CD4-positive, alpha-beta T cell treated with Interleukin-4 for 4 hours (primary cell): Measurements from ENCODE around the gene NCK1.

Experiments used
- DNase-seq: peaks from one replicate; pipeline ENCODE4 v3.0.0-alpha.2; 2020

The NCK1 gene

DNA sequence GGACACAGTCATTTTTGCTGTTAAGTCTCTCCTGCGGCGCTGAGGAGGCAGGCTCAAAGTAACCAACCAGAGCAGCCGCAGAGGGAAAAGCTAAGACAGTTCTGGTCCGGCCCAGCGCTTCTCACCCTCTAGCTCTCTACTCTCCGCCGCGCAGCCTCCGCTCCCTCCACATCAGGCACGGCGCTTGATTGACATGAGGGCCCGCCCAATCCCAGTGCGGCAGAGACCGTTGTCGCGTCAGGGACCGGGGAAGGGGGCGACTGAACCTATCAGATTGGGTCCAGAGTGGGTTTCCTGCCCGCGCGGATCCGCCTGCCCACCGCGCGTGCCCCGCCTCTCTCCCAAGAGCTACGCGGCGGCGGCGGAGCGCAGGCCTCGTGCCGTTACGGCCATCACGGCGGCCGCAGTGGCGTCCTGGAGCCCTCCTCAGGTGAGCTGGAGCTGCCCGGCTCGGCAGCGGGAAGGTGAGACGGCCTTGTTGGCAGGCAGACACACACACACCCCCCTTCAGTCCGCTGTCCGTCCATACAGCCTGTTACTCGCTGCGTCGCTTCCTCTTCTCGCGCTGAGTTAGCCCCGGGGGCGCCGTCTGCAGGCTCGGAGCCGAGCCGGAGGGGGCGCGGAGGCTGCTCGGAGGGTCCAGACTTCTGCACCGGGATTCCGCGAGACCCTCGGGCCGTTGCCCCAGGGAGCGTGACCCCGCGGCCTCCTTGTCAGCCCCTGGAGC, at the start of gene NCK1:
Gene NCK1, plus strand, starts transcription at position 319 of the 727 bp plus-strand sequence. CDS start 65,794 bp downstream, outside the sequence.
- peak; percentile 99 for DNase-seq

- DNase-seq = no peak
Measured at GRCh38 chr3:136817448-136817847, 44.6 kb upstream of the NCK1 start.

DNA sequence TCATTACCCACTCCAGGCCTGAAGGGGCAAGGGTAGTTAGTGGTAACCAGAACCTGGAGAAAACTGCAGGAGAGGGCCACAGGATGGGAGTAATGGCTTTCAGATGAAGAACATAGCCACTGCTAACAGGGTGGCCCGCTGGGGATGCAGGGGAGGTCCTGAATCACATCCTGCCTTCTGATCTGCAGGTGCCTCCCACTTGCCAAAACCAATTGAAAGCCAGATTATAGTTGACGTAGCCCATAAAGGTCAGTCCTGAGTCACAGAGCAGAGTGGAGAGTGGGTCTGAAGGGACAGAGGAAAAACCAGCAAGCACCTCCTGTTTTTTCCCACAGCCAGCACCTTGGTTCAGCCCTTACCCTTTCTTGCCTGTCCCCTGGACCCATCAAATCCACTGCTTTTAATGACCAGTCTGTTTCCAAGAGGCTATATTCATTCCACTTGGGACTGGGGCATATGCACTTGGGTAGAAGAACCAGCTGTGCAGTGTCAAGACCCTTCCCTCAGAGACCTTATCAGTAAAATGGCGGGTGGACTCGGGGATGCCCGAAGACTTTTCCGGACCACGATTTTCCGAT, 43.7 kb upstream of the NCK1 start:
- DNase-seq = peak; percentile 32

DNA sequence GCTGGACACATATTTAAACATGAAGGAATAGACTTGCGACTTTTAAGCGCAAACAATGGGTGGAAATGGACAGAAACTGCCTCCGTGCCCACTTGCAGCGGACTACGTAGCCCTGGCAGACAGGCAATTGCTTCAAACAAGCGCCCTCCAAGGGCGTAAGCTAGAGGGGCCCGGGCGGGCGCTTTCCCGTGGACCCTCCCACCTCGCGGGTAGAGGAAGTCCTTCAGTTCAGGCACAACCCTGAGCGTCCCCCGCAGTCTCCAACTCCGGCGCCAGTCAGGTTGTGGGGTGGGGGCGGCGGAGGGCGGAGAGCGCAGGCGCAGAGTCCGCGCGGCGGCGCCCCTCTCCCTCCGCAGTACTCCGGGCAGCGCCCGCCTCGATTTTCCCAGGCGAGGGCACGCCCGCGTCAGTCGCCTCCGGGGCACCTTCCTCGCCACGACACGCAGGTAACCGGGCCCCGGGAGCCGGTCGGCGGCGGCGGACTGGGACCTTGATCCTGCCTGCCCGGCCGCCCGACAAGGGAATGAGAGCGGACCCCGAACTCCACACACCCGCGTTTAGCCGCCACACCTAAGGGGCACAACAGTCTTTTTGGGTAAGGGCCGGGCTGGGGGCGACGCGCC, 43.1 kb upstream of the NCK1 start, which contains the start of gene SLC35G2:
Gene SLC35G2, plus strand, starts transcription at position 358 of the 623 bp plus-strand sequence. CDS start 35,335 bp downstream, outside the sequence.
- DNase-seq = peak; percentile 21

DNA sequence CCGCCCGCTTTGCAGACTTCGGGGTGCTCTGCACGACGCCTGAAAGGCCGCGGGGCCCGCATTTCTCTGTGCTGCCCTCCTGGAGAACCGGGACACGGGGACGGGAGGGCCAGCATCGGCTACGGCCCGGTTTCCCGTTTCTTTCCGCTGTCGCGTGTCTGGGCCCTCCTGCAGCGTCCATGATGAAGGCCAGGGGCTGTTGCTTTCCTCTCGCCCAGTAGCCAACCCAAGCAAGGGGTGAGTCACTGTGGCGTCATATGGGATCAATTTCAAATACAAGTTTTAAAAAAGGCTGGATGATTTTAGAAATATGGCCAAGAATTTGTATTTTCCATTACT, 42.6 kb upstream of the NCK1 start:
- DNase-seq = no peak

DNA sequence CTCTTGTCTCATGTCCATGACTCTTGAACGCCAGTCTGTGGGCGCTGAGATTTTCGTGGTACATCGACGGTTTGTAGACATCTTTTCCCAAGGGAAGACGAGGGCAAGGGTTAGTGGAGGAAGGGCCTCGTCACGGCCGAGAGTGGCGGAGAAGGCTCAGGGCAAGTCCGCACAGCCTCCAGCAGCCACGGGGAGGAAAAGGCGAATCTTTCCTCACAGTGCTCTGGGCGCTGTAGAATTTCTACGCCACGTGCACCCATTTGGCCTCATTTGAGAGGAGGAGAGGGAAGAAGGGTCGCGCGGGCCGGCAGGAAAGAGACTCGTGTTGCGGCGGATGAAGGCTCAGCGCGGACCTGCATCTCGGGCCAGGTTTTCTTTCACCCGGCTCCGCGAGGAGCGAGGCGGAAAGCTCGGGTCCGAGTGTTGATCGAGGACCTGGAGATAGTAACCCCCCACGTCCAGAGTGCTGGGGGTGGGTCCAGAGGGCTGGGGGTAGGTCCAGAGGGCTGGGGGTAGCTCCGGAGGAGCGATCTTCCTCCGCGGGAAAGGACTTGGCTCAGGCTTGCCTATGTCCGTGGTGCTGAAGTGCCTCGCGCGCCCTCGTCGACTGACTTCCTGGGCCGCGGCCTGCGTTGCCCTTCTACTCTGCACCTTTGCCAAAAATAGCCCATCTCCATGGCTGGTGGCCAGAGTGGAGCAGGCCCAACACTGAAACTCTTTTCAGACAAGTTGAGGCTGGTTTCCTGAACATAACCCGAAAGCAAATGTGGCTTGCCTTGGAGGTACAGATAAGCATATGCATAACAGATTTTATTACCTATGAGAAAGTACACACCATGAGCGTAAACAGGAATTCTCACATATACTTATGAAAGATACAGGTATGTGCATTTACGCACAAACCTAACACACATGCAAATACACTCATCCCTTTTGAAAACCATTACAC, 42.0 kb upstream of the NCK1 start:
- DNase-seq = peak; percentile 22

GRCh38 chr3:136831461-136831860, 30.5 kb upstream of the NCK1 start:
- no peak for DNase-seq

GRCh38 chr3:136835089-136835812, 26.8 kb upstream of the NCK1 start:
- DNase-seq = no peak

- DNase-seq = no peak
Measured at GRCh38 chr3:136835813-136836510, 26.0 kb upstream of the NCK1 start.

DNA sequence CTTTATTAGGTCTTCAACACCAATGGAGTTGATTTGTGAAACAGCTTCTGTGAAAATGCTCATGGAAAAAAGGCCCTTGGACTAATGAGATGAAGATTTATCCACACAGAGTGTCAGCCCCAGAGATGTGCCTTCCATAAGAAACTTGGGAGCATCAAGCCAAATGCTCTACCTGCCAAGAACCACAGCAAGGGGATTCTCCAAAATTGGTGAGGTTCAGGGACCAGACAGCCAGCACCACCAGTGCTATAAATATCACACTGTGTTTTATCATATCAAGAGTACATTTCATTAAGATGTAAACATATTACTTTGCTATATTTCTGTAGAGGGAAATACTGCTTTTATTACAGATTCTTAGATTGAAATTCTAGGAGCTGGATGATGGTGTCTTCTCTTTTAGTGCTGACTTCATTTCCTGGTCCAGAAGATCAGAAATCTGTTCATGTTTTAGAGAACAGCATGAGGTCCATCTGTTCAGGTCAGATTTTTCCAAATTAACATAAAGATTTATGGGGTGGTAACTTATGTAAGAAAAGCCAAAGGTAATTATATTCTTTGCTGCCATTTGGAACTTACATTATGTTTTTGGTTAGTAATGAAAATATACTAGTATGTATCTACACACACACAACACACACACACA, 25.4 kb upstream of the NCK1 start:
- no peak for DNase-seq

DNA sequence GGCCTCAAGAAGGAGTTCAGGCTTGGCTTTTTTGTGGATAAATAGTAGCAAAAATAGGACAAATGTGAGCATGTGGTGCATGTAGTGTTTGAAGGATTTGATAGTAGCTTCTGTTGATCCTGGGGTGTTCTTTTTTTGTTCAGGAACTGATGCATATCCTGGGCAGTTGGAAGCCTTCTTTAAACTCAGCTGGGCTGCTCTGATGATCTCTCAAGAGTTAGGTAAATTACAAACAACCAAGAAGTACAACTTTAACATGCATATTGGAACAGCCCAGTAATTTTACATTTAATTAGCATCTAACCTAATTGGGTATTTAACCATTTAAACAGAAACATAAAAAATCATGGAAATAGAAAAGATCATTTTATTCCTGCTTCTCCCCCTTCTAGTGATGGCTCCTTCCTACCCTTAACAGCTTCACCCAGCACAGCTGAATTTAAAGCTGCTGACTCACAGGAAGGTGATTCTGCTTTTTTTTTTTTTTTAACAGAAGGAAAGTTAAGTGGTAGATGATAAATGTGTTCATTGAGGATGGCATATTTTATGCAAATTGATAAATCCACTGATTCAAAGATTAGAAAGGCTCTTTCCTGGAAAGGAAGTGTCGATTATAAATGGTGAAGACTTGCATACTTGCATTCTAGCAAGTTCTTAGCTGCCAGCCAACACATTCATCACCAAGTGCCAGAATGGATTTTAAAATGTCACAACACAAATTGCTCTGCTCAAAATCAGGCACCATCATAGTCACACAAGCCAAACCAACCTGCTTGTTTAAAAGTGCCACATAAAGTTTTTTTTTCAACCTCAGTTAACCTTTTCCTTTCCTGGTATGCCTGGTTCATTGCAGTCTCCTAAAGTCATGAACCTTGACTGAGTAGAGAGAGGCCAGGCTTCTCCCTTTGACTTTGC, 23.1 kb upstream of the NCK1 start:
- no peak for DNase-seq

- no peak for DNase-seq
Measured at GRCh38 chr3:136839556-136839931, 22.5 kb upstream of the NCK1 start.

GRCh38 chr3:136840252-136840651, 21.8 kb upstream of the NCK1 start:
- no peak for DNase-seq

DNA sequence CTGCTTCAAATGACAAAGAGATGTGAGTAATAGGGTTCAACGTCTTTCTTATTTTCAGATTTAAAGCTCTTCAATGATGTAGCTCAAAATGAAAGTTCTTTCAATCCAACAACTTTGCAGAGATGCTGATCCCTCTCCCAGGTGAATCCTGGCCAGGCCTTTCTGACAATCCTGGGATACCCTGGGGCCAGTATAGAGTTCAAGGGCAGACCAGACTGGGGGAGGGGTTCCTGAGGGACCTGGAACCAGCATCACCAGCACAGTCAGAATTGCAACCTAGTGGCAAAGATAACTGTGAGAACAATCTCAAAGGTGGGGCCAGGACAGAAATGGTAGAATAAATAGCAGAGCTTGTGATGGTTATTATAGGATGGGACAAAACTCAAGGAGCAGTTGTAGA, 19.7 kb upstream of the NCK1 start:
- DNase-seq = no peak

GRCh38 chr3:136844724-136845123, 17.3 kb upstream of the NCK1 start:
- DNase-seq = no peak

GRCh38 chr3:136852180-136852579, 9.8 kb upstream of the NCK1 start:
- DNase-seq = no peak

- DNase-seq = no peak
Measured at GRCh38 chr3:136856665-136857064, 5.3 kb upstream of the NCK1 start.

GRCh38 chr3:136858381-136858780, 3.6 kb upstream of the NCK1 start:
- no peak for DNase-seq

DNA sequence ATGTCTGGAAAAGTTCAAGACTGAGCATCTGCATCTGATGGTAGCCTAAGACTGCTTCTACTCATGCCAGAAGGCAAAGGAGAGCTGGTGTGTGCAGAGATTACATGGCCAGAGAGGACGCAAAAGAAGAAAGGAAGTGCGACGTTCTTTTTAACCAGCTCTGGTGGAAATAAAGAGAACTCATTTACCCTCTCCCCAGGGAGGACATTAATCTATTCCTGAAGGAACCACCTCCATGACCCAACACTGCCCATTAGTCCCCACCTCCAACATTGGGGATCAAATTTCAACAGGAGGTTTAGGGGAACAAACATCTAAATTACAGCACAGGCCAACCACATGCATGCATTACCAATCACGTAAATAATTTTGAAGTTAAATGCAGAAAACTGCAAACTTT, 1.5 kb upstream of the NCK1 start:
- DNase-seq = no peak
